DMS 273 (cell line): ENCODE data around the gene HELQ.
A peak's percentile ranks its signal among the peaks of the same experiment; 100 is the strongest.
"Not testable (repeated sequence)": the region's sequence is repeated elsewhere in the genome, so short reads cannot be mapped to it uniquely, and the experiment has no call there.

Experiments
- DNase-seq: peaks from one replicate; lab custom pipeline; 2025; ENCODE audit not compliant: unreplicated experiment; lab: John Stamatoyannopoulos, UW

HELQ gene

GRCh38 chr4:83455281-83456183 lies at the start of gene HELQ, which contains the start of gene MRPS18C:
Gene HELQ, minus strand, starts transcription at chr4:83455823. Its CDS starts 130 bp downstream, at chr4:83455693.
Gene MRPS18C, plus strand, starts transcription at chr4:83456058. Its CDS starts 20 bp downstream, at chr4:83456078.
- DNase-seq, result peak; percentile 99

DNA sequence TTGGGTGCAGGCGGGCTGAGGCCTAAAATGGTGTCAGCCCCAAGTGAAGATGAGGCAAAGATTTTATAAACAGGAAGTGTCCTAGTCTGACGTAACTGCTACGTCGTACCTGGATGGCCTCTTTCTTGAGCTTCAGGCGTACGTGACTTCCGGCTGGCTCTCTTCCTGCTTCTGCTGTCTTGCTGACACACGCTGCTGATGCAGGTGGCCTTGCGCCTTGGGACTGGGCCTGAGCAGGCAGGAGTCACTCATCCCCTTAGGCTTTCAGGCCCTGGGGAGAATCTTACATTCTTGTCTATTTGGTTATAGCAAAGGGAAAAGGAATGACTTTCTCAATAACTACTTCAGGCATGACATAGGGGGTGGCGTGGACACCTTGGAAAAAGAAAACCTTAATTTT lies 49.4 kb upstream of the HELQ start:
- no peak for DNase-seq

DNA sequence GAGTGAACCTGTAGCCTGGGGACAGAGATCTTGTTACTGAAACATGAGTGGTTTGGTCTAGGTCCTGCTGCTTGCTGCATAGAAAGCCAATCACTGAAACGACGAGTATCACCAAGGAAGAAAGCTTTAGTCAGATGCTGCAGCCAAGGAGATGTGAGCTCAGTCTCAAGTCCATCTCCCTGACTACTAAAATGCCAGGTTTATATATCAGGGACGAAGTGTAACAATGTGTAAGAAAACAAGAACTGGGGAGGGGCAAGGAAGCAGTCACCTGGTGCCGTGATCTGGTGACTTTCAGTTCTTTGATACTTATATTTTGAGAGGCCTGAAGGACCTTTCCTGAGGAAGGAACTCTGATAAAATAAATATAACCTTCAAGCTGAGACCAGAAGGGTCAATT lies 48.9 kb upstream of the HELQ start:
- DNase-seq, result no peak

DNA sequence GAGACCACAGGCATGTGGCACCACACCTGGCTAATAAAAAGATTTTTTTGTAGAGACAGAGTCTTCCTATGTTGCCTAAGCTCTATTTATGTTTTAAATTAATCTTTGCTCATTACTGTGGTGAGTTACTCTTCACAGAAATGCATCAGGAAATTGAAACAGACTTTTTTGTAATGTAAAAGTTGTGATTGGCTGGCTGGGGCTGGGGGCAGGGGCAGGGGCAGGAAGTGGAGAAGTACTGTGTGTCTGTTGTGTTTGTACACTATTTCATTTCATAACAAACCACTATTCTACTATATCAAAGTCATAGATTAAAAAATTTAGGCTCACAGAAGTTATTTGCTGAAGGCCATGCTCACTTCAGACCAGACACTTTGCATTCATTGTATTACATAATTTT lies 48.4 kb upstream of the HELQ start:
- no peak for DNase-seq

DNA sequence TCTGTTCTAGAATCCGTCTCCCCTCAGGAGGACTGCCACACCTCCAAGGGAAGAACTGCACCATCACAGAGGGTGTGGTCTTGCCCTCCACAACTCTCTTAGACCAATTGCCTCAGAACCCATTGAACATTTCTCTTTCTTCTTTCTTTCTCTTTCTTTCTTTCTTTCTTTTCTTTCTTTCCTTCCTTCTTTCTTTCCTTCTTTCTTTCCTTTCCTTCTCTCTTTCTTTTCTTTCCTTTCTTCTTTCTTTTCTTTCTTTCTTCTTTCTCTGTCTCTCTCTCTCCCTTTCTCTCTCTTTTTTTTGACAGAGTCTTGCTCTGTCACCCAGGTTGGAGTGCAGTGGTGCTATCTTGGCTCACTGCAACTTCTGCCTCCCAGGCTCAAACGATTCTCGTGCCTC lies 46.0 kb upstream of the HELQ start:
- DNase-seq, result not testable (repeated sequence)

DNA sequence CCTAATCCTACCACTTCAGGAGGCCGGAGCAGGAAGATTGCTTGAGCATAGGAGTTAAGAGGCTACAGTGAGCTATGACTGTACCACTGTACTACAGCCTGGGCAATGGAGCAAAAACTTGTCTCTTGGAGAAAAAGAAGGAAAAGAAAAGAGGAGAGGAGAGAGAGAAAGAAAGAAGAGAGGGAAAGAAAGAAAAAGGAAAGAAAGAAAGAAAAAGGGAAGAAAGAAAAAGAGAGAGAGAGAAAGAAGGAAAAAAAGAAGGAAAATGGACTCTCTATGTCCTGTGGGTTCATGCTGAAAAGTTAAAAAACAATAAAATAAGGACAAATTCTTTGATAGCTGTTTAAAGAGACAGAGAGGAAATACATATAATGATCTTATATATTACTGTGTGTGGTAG lies 42.6 kb upstream of the HELQ start:
- no peak for DNase-seq

DNA sequence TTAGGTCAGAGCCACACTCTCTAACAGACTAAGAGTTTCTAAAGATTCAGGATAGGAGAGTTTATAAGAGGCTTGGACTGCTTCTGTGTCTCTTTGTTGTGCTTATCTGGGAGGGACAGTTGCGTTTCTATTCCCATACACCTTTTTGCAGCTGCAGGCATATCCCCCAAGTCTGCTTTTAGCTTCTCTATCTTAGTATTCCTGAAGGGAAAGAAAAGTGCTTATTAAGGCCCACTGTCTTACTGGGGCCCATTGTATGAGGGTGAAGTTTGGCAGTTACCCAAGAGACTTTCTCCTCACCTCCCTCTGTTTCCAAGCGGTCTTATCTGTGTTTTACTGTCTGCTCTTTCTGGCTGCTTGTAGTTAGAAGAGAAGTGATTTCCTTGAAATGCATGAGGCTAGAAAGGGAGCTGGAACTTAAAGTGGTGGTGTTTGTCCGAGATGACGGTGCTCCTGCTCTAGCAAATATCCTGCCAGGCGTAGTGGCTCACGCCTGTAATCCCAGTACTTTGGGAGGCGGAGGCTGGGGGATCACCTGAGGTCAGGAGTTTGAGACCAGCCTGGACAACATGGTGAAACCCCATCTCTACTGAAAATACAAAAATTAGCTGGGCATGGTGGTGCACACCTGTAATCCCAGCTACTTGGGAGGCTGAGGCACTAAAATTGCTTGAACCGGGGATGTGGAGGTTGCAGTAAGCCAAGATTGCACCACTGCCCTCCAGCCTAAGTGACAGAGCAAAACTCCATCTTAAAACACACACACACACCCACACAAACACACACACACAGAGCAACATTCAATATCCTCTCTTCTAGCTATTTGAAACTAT lies 40.7 kb upstream of the HELQ start:
- DNase-seq, result not testable (repeated sequence)

DNA sequence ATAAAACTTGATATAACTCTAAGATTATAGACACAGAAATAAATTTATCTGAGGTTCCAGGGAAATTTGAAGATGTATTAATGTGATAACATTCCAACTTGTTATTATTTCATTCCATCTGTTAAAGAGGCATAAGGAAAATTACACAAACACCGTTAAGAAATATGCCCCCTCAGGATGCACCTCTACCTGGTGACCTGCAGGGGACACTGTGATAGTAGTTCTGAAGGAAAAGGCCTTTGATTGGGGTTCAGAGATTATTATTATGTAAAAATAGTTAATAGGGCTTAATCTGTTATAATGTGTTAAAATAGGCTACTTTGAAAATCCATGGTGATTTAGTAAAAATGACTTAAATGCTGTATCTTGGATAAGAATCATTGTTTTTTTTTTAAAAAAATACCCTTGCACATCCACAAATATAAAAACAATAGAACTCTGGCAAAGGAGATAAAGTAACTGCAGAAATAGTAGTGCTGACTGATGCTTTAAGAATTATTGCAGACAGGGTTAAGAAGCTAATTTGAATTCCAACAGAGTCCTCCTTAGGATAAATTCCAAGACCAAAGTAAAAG lies 35.3 kb upstream of the HELQ start:
- DNase-seq, result peak; percentile 49

DNA sequence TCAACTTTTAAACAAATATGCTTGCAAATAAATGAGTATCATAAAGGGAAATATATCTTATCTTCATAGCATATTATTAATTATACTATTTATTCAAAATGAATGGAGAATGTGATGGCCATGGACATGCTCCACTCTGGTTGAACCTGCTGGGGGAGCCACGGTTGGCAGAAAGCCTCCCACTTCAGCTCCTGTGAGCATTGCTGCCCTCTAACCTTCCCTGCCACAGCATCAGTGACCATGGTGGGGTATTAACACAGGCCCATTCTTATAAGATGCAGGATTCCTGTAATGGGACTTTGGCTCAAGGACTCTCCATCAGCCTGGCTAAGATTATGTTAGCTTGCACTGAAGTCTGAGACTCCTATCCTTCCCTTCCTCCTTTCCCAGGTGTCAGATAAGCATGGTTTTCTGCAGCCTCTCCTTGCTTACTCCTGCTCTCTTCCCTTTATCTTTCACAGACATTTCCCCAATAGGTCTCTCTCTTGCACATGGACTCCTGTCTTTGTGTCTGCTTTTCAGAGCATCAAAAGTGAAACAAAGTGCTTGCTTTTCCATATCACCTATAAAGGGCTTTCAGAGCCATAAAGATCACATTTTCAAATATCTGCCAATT lies 34.2 kb upstream of the HELQ start:
- no peak for DNase-seq

DNA sequence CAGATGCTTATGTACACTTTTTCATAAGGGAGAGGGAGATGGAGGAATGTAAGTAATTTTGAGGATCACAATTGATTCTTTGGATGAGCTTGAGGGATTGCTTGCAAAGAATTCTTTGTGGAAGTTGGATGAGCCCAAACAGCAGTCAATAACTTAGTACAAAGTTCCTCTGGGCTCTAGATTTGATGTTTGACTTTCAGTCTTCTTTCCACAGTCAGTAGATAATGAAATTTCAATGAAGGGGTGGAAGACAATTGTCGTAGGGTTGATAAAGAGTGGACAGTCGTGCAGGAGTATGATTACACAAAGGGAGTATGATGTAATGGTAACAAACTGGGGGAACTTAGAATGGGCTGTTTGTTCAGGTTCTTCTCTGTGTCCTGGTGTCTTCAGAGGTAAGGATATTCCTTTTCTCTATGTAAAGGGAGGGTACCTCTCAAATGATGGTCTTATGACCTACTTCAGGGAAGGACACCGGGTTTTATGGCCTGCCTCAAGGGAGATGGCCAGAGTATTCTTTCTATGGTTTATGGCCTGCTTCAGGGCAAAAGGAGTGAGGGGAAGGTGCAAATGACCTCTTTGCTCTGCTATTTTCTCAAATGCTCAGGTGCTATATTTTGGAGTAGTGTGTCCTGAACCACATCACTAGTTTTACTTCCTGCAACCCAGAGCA lies 31.0 kb upstream of the HELQ start:
- DNase-seq, result no peak

- DNase-seq, result peak; percentile 94
These were observed 29.2 kb upstream of the HELQ start, which contains the start of gene ABRAXAS1 for GRCh38 chr4:83484500-83485461. Gene ABRAXAS1, minus strand, starts transcription at chr4:83485100. Its CDS starts 28 bp downstream, at chr4:83485072.

DNA sequence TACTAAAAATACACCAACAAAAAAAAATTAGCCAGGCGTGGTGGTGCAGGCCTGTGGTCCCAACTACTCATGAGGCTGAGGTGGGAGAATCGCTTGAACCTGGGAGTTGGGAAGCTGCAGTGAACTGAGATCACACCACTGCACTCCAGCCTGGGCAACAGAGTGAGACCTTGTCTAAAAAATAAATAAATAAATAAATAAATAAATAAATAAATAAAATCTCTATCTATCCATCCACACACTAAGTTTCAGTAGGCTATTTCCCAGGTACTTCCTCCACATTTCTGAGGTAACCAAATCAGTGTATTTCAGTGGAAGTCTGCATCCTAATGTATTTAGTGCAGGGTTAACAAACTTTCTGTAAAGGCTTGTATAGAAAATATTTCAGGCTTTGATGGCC lies 18.3 kb upstream of the HELQ start:
- DNase-seq, result no peak

GRCh38 chr4:83473423-83473822 lies 17.8 kb upstream of the HELQ start:
- no peak for DNase-seq

- no peak for DNase-seq
These were observed 520 bp upstream of the HELQ start for GRCh38 chr4:83456184-83456501.

- no peak for DNase-seq
These were observed 937 bp downstream of the HELQ start for GRCh38 chr4:83454686-83455085.

GRCh38 chr4:83449009-83449408 lies 6.6 kb downstream of the HELQ start:
- no peak for DNase-seq

DNA sequence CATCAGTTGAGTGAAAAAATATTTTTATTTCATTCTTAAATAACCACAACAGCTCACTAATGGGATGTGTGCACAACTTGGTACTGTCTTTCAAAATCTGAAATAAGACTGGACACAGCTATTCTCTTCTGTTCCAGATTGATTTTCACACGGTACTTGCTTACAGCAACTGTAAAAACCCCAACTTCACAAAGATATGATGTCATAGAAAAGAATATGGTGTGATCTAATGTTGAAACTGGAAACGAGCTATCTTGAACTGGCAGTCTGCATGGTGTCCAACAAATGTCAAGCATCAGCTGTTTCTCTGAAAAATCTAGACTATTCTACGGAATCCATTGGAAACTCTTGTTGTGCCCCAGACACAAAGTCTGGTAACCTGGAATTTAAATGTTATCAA lies 14.7 kb downstream of the HELQ start:
- no peak for DNase-seq

DNA sequence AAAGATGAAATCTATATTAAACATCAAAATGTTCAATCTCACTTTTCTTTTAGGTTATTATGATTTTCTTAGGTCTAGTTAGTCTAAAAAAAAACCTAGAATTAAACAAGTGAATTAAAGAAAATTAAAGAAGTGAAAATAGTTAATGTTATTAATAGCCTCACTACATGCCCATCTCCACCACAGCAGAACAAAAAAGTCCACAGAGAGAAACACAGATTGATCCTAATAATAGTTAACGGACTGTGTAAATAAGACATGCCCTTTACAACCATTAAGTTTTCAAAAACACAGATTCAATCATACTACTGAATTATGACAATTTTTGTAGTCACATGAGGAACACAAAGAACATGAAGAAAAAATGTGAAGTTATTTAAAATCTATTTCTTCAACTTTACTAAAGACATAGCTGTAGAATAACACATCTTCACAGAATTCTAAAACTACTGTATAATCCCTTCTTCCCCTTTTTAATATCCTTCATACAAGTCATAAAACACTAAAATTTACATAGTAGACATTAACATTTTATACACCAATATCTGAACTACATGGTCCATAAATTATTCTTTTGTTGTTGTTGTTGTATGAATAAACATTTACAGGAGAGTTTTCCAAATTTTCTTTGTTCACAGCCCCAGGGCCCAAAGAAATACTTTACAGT lies 15.3 kb downstream of the HELQ start:
- DNase-seq, result no peak

- DNase-seq, result no peak
These were observed 16.9 kb downstream of the HELQ start for GRCh38 chr4:83438719-83439118.
